GM12864 (cell line): Measurements from ENCODE around the gene HECW1.

ENCODE experiments used
- DNase-seq: peaks from one replicate; pipeline ENCODE4 v3.0.0-alpha.2; 2011; ENCODE audit warnings: low read depth
- H3K4me3 ChIP-seq: 2 replicates; pipeline ENCODE4 v1.5.1; 2011; ENCODE audit warnings: mild to moderate bottlenecking, low read depth, low read length, control low read depth
- TF ChIP-seq, protein P1 (sequence below): IDR thresholded peaks from 2 replicates; pipeline ENCODE4 v1.5.1; 2011; ENCODE audit warnings: low read depth, mild to moderate bottlenecking, moderate library complexity, low read length, control low read depth, inconsistent platforms; ENCODE audit errors: missing control alignments

HECW1 gene

DNA sequence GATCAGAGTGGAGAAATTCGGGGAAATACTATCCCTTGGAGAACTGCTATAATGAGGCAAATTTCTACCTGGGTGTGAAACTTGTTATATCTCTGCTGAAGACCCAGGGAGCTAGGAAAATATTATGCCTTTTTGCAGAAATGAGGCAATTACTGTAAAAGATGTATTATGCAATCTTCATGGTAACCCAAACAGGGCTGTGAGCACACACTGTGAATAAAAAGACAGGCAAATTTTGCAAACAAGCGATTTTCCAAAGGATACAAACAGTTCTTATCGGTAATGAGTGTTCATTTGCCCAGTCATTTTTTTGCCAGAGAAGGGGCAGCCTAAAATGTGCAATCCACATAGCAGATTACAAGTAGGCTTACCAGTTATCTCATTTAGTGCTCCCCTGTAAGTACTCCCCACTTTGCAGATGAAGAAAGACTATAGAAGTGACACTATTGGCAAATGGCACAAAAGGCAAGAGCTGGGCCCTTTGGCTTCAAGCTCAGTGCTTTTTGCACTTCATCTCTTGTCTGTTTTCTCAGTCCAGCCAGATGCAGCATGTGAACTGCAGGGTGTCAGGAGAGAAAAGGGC lies 205.8 kb downstream of the HECW1 start:
- H3K4me3 ChIP-seq, result no peak overlapping the region
- DNase-seq, result no peak
- TF ChIP-seq, protein P1, sequence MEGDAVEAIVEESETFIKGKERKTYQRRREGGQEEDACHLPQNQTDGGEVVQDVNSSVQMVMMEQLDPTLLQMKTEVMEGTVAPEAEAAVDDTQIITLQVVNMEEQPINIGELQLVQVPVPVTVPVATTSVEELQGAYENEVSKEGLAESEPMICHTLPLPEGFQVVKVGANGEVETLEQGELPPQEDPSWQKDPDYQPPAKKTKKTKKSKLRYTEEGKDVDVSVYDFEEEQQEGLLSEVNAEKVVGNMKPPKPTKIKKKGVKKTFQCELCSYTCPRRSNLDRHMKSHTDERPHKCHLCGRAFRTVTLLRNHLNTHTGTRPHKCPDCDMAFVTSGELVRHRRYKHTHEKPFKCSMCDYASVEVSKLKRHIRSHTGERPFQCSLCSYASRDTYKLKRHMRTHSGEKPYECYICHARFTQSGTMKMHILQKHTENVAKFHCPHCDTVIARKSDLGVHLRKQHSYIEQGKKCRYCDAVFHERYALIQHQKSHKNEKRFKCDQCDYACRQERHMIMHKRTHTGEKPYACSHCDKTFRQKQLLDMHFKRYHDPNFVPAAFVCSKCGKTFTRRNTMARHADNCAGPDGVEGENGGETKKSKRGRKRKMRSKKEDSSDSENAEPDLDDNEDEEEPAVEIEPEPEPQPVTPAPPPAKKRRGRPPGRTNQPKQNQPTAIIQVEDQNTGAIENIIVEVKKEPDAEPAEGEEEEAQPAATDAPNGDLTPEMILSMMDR, result no peak

DNA sequence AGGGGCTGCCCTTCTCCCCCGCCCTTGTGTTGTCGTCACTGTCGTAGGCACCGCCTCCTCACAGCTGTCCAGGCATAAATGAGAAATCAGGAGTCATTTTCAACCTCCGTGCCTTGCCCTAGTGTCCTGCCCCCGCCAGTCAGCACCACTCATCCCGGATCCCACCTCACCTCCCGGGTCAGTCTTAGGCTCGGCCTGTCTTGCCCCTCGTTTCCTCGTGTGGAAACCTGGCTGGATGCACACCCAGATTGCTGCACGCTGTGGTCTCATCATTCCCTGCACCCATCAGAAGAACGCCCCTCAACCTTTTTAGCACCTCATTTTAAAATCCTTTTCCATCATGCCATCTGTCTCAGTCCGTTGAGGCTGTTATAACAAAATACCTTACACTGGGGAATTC lies 213.1 kb downstream of the HECW1 start:
- TF ChIP-seq, protein P1, result no peak
- DNase-seq, result no peak
- H3K4me3 ChIP-seq, result no peak overlapping the region

DNA sequence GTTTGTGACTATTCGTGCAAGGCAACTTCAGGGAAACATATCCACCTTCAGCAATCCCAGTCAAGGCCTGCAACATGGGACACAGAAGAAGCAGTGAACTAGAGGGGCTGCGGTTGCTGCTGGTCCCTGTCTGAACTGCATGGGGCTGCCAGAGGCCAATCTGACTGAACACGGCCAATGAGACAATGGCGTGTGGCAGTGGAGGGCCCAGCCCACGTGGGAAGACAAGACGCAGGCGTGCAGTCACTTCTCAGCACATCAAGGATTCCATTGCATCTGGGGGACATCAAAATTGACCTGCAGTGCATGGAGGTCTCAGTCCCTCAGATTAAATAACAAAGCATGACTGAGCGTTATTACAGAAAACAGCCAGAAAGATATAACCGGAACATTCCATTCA lies 215.9 kb downstream of the HECW1 start:
- no peak overlapping the region for H3K4me3 ChIP-seq
- TF ChIP-seq, protein P1, result no peak
- DNase-seq, result no peak

DNA sequence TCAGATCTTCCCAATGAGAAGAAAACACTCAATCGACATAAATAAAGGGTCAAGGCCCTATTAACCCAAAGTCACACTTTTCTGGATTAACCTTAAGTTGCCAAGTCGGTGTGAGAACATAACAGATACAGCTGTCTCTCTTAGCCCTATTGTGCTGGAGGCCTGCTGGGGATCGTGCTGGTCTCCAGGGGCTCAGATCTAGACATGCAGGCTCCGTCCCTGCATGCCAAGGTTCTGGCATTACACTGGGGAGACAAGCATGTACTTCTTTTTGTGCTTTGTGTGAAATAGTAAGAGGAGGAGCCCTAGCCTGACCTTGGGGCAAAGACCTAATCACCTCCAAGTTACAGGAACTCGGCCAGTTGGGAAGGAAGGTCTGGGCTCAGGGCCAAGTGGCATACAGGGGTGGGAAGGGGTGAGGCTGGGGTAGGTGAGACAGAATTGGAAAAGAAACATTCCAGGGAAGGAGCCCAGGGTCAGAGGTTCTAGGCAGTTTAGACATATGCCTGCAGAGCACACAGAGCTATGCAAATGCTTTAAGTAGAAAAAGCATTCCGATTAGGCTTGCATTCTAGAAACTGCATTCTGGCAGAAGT lies 216.4 kb downstream of the HECW1 start:
- no peak for DNase-seq
- TF ChIP-seq, protein P1, result no peak

DNA sequence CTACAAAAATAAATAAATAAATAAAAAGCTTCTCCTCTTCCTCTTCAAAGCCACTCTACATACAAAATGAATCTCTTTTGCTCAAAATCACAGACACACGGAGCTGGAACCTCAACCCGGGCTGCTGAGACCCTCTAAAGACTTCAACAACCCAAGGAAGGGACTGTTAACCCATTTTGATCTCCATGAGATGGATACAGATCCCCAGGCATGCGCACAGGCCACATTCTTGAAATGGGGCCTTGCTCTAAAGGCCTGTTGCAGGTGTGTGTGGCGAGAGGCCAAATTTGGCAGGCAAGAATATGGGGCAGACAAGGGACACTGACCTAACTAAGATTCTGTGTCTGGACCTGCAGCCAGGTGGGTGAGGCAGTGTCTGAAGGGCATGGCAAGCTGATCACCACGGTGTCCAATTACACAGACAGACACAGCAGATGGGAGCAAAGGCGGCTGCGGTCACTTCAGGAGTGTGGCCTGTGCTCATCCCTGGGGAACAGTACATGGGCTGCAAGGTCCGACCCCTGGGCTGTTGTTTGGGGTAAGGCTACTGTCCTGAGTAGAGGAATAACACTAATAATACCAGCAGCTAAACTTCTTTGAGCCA lies 219.8 kb downstream of the HECW1 start:
- no peak for DNase-seq
- H3K4me3 ChIP-seq, result no peak overlapping the region
- TF ChIP-seq, protein P1, result no peak

More for the DNA sequence above, 216.4 kb downstream of the HECW1 start:
- no peak overlapping the region for H3K4me3 ChIP-seq

DNA sequence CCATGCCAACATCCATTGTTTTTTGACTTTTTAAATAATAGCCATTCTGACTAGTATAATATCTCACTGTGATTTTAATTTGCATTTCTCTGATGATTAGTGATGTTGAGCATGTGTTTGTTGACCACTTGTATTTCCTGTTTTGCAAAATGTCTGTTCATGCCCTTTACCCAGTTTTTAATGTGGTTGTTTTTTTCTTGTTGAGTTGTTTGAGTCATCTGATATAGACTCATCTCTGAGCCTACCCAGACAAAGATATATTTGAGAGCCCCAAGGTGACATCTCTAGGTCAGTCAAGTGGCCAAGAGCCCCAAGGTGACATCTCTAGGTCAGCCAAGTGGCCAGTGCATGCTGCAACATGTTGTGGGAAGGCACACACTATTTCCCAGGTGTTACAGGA lies 224.7 kb downstream of the HECW1 start:
- no peak for DNase-seq
- TF ChIP-seq, protein P1, result no peak
- H3K4me3 ChIP-seq, result no peak overlapping the region
